ENCODE data around the gene NCF1. TPM values are rescaled to one million over a fixed set of nuclear protein-coding genes. Genes with fewer than 3 reads are reported as not detected.
A peak's percentile ranks its signal among the peaks of the same experiment; 100 is the strongest.
"Not testable (repeated sequence)": the region's sequence is repeated elsewhere in the genome, so short reads cannot be mapped to it uniquely, and the experiment has no call there.

NCF1 gene
- total RNA-seq, 1 experiment from 2014 or later, result 0.27 TPM

DNA sequence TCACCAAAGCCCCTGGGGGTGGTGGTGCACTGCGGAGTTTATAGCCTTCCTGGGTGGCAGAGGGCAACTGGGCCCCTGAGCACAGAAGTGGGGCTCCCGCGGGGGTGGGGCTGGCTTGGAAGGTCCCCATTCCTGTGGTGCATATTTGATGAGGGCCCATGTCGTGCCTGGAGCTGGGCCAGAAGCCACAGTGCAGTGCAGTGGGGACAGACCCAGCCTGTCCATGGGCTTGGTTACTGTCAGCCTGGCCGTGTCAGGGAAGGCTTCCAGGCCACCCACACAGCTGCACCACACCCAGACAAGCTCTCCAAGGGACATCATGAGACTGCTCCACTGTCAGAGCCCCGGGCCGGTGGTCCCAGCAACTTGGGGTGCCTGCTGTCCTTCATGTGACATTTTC lies 7.3 kb upstream of the NCF1 start:
- BruUV-seq (replicated peaks), result not testable (repeated sequence)

DNA sequence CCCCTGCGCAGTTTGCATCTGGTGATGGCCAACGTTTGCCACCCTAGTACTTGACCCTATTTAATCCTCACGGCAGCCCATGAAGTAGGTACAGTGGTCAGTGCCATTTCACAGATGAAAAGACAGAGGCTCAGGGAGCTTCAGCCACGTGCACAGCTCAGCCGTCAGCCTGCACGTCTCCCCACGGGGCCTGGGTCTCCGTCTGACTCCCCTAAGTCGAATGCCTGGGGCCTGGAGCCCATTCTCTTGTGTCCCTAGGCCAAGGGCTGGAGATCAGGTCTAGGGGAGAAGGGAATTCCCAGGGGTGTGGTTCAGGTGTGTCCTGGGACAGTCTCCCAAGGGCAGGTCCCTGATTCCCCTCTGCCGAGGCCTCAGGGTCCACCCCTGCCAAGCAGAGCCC lies 6.8 kb upstream of the NCF1 start:
- H3K36me3 ChIP-seq (ENCODE audit: control insufficient read depth in 1 of 2, insufficient read depth in 2 of 2, low read length in 2 of 2); H3K4me1 ChIP-seq (ENCODE audit: control insufficient read depth in 1 of 2, insufficient read depth in 2 of 2, low read length in 2 of 2); RAD21 ChIA-PET (ENCODE audit: low non-redundant PET in 1 of 2, low total read pairs in 2 of 2, uncharacterized antibody in 2 of 2, unreplicated experiment in 2 of 2); ATAC-seq; POLR2A ChIA-PET; H2AFZ ChIP-seq (ENCODE audit: low read depth, low read length, poor library complexity, severe bottlenecking); H3K27ac ChIP-seq (ENCODE audit: low read depth, low read length); H3K9ac ChIP-seq (ENCODE audit: low read length); BruUV-seq (replicated peaks); H4K20me1 ChIP-seq (ENCODE audit: insufficient read depth); DNase-seq (ENCODE audit: low read depth, low spot score); H3K4me2 ChIP-seq (ENCODE audit: low read length); H3K4me3 ChIP-seq (replicated peaks in 1 of 2; ENCODE audit: low read depth in 1 of 2, low read length in 2 of 2); intact Hi-C loops (cut with micrococcal nuclease); CTCF ChIA-PET; H3K79me2 ChIP-seq (ENCODE audit: insufficient read depth, low read length); H3K27me3 ChIP-seq (ENCODE audit: insufficient read depth, low read length); H3K9me2 ChIP-seq (ENCODE audit: insufficient read depth); H3K9me3 ChIP-seq (ENCODE audit: control insufficient read depth in 1 of 2, insufficient read depth in 1 of 2, low read depth in 1 of 2, low read length in 2 of 2): not testable (repeated sequence)

More for the DNA sequence above, 7.3 kb upstream of the NCF1 start:
- H3K9me3 ChIP-seq (ENCODE audit: control insufficient read depth in 1 of 2, insufficient read depth in 1 of 2, low read depth in 1 of 2, low read length in 2 of 2); H4K20me1 ChIP-seq (ENCODE audit: insufficient read depth); H3K9me2 ChIP-seq (ENCODE audit: insufficient read depth); POLR2A ChIA-PET; H3K27ac ChIP-seq (ENCODE audit: low read depth, low read length); CTCF ChIA-PET; H3K27me3 ChIP-seq (ENCODE audit: insufficient read depth, low read length); H3K4me1 ChIP-seq (ENCODE audit: control insufficient read depth in 1 of 2, insufficient read depth in 2 of 2, low read length in 2 of 2); H3K4me3 ChIP-seq (replicated peaks in 1 of 2; ENCODE audit: low read depth in 1 of 2, low read length in 2 of 2); H2AFZ ChIP-seq (ENCODE audit: low read depth, low read length, poor library complexity, severe bottlenecking); H3K9ac ChIP-seq (ENCODE audit: low read length); H3K79me2 ChIP-seq (ENCODE audit: insufficient read depth, low read length); RAD21 ChIA-PET (ENCODE audit: low non-redundant PET in 1 of 2, low total read pairs in 2 of 2, uncharacterized antibody in 2 of 2, unreplicated experiment in 2 of 2); H3K4me2 ChIP-seq (ENCODE audit: low read length); DNase-seq (ENCODE audit: low read depth, low spot score); H3K36me3 ChIP-seq (ENCODE audit: control insufficient read depth in 1 of 2, insufficient read depth in 2 of 2, low read length in 2 of 2); intact Hi-C loops (cut with micrococcal nuclease): not testable (repeated sequence)
- ATAC-seq, result peak; percentile 37; the same call in 1 of the 2 replicates

DNA sequence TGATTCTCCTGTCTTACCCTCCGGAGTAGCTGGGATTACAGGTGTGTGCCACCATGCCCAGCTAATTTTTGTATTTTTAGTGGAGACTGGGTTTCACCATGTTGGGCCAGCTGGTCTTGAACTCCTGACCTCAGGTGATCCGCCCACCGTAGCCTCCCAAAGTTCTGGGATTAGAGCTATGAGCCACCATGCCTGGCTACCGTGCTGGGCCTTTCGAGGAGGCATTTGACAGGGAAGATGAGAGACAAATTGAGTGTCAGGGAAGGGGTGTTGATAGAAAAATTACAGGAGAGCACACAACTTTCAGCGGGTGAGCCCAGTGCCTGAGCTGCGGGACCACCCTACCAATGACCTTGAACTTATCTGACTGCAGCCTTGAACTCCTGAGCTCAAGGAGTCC lies 3.7 kb upstream of the NCF1 start:
- DNase-seq (ENCODE audit: low read depth, low spot score); H3K36me3 ChIP-seq (ENCODE audit: control insufficient read depth in 1 of 2, insufficient read depth in 2 of 2, low read length in 2 of 2); POLR2A ChIA-PET; H3K27ac ChIP-seq (ENCODE audit: low read depth, low read length); H3K9ac ChIP-seq (ENCODE audit: low read length); H3K9me3 ChIP-seq (ENCODE audit: control insufficient read depth in 1 of 2, insufficient read depth in 1 of 2, low read depth in 1 of 2, low read length in 2 of 2); H3K4me1 ChIP-seq (ENCODE audit: control insufficient read depth in 1 of 2, insufficient read depth in 2 of 2, low read length in 2 of 2); ATAC-seq; intact Hi-C loops (cut with micrococcal nuclease); H3K9me2 ChIP-seq (ENCODE audit: insufficient read depth); H3K4me2 ChIP-seq (ENCODE audit: low read length); H3K4me3 ChIP-seq (replicated peaks in 1 of 2; ENCODE audit: low read depth in 1 of 2, low read length in 2 of 2); CTCF ChIA-PET; RAD21 ChIA-PET (ENCODE audit: low non-redundant PET in 1 of 2, low total read pairs in 2 of 2, uncharacterized antibody in 2 of 2, unreplicated experiment in 2 of 2); H3K79me2 ChIP-seq (ENCODE audit: insufficient read depth, low read length); H2AFZ ChIP-seq (ENCODE audit: low read depth, low read length, poor library complexity, severe bottlenecking); BruUV-seq (replicated peaks); H4K20me1 ChIP-seq (ENCODE audit: insufficient read depth); H3K27me3 ChIP-seq (ENCODE audit: insufficient read depth, low read length): not testable (repeated sequence)

- intact Hi-C loops (cut with micrococcal nuclease); CTCF ChIA-PET; DNase-seq (ENCODE audit: low read depth, low spot score); H3K4me1 ChIP-seq (ENCODE audit: control insufficient read depth in 1 of 2, insufficient read depth in 2 of 2, low read length in 2 of 2); H3K9me2 ChIP-seq (ENCODE audit: insufficient read depth); H3K36me3 ChIP-seq (ENCODE audit: control insufficient read depth in 1 of 2, insufficient read depth in 2 of 2, low read length in 2 of 2); RAD21 ChIA-PET (ENCODE audit: low non-redundant PET in 1 of 2, low total read pairs in 2 of 2, uncharacterized antibody in 2 of 2, unreplicated experiment in 2 of 2); H3K9ac ChIP-seq (ENCODE audit: low read length); H2AFZ ChIP-seq (ENCODE audit: low read depth, low read length, poor library complexity, severe bottlenecking); H3K4me2 ChIP-seq (ENCODE audit: low read length); H3K4me3 ChIP-seq (replicated peaks in 1 of 2; ENCODE audit: low read depth in 1 of 2, low read length in 2 of 2); BruUV-seq (replicated peaks); H4K20me1 ChIP-seq (ENCODE audit: insufficient read depth); H3K27ac ChIP-seq (ENCODE audit: low read depth, low read length); POLR2A ChIA-PET; H3K79me2 ChIP-seq (ENCODE audit: insufficient read depth, low read length); H3K27me3 ChIP-seq (ENCODE audit: insufficient read depth, low read length); H3K9me3 ChIP-seq (ENCODE audit: control insufficient read depth in 1 of 2, insufficient read depth in 1 of 2, low read depth in 1 of 2, low read length in 2 of 2): not testable (repeated sequence)
- peak; percentile 26; the same call in 1 of the 2 replicates for ATAC-seq
These were observed 1.7 kb upstream of the NCF1 start for GRCh38 chr7:74772093-74772492.

GRCh38 chr7:74775111-74775510 lies 1.3 kb downstream of the NCF1 start:
- intact Hi-C loops (cut with micrococcal nuclease); ATAC-seq; DNase-seq (ENCODE audit: low read depth, low spot score); RAD21 ChIA-PET (ENCODE audit: low non-redundant PET in 1 of 2, low total read pairs in 2 of 2, uncharacterized antibody in 2 of 2, unreplicated experiment in 2 of 2); H3K4me2 ChIP-seq (ENCODE audit: low read length); H4K20me1 ChIP-seq (ENCODE audit: insufficient read depth); H3K9me2 ChIP-seq (ENCODE audit: insufficient read depth); H2AFZ ChIP-seq (ENCODE audit: low read depth, low read length, poor library complexity, severe bottlenecking); H3K27ac ChIP-seq (ENCODE audit: low read depth, low read length); H3K9ac ChIP-seq (ENCODE audit: low read length); POLR2A ChIA-PET; H3K9me3 ChIP-seq (ENCODE audit: control insufficient read depth in 1 of 2, insufficient read depth in 1 of 2, low read depth in 1 of 2, low read length in 2 of 2); H3K4me1 ChIP-seq (ENCODE audit: control insufficient read depth in 1 of 2, insufficient read depth in 2 of 2, low read length in 2 of 2); H3K4me3 ChIP-seq (replicated peaks in 1 of 2; ENCODE audit: low read depth in 1 of 2, low read length in 2 of 2); CTCF ChIA-PET; H3K79me2 ChIP-seq (ENCODE audit: insufficient read depth, low read length); H3K36me3 ChIP-seq (ENCODE audit: control insufficient read depth in 1 of 2, insufficient read depth in 2 of 2, low read length in 2 of 2); H3K27me3 ChIP-seq (ENCODE audit: insufficient read depth, low read length); BruUV-seq (replicated peaks): not testable (repeated sequence)
